Activated gamma-delta T cell treated with anti-CD3 and anti-CD28 coated beads, Interleukin-2, amount 50 U/mL, for 16 hours (primary cell): Measurements from ENCODE around the gene FRG2B.
"Not testable (repeated sequence)": the region's sequence is repeated elsewhere in the genome, so short reads cannot be mapped to it uniquely, and the experiment has no call there.

Experiments used
- DNase-seq: peaks from one replicate; pipeline ENCODE4 v3.0.0-alpha.2; 2020; ENCODE audit warnings: low read depth

FRG2B gene

GRCh38 chr10:133599869-133600268 lies 26.7 kb downstream of the FRG2B start:
- DNase-seq, result not testable (repeated sequence)

GRCh38 chr10:133592716-133593115 lies 33.9 kb downstream of the FRG2B start:
- DNase-seq, result no peak

GRCh38 chr10:133590970-133591359 lies 35.6 kb downstream of the FRG2B start:
- no peak for DNase-seq

DNA sequence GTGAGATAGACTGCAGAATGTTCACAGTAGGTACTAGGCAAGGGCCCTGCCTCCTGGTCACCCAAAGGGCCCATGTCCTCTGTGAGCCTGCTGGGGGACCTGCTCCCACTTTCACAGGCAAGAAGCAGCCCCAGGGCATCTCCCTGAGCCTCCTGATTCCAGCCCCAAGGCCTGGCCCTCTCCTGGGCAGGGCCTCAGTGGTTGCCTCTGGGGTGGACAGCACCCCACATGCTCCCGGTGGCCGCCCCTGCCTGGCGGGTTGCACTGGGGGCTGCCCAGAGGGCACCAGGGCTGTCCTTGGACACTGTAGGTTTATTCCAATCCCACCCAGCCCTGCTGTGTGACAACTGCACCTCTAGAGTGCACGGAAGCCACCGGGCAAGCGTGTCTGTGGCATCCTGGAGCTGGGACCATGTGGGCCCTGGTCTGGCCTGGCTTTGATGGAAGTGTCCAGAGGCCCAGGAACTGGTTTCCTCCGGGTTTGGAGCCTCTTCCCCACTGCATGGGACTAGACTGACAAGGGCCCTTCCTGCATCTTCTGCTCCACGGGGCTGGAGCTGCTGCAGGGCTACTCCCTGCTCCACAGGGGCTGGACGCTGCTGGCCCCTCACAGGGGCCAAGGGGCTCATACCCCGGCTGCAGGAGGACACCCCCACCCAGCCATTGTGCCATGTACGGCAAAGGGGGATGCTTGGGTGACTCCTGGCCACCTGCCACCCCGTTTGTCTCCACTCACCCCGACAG lies 36.2 kb downstream of the FRG2B start:
- DNase-seq, result no peak

- not testable (repeated sequence) for DNase-seq
These were observed 49.6 kb downstream of the FRG2B start for GRCh38 chr10:133577037-133577436.
